Neural progenitor cell (in vitro differentiated cells): Measurements from ENCODE around the gene AMN.

ENCODE experiments used
- CTCF ChIP-seq: fragments of 200-600 bp; sonication (generic); IDR thresholded peaks from 2 replicates; pipeline ENCODE4 v1.5.1; 2017; ENCODE audit warnings: antibody characterized with exemption, mild to moderate bottlenecking
- EZH2 ChIP-seq: fragments of 200-600 bp; sonication (generic); IDR thresholded peaks from 2 replicates; pipeline ENCODE4 v1.6.1; 2017; ENCODE audit warnings: antibody characterized with exemption, mild to moderate bottlenecking, moderate library complexity

DNA sequence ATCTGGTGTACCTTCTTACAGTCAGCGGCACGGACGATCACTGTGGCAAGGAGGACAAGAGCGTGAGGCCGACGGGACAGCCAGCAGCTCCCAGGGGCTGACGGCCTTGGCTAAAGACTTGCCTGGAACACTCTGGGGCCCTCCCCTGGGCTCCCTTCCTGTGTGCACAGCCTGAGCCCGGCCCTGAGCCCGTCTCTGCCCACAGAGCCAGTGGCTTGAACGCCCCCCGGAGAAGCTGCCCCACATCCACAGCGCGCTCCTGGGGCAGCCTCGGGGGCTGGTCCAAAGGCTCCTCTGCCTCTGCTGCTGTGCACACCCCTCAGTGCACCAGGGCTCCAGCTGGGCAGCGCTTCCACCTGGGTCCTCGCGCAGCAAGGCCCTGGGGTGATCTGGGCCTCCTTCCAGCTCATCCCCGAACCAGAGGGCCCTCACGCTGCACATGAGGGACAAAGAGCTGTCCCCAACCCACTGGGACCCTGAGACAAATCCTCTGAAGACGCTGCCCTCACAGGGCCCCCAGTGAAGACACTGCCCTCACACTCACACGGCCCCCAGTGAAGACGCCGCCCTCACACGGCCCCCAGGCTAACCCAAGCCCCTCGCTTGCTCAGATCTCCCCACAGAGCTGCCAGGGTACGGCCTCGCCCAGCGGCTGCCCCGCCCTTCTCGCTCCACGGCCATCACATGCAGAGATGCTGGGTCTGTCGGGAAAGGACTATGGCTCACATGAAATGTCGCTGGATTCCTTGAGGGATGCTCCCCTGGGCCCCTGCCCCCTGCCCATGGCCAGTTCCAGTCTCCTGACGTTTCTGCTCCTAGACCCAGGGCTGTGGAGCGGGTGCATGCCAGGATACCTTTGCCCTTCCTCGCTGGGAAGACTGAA, 22.2 kb downstream of the AMN start:
- TF ChIP-seq CTCF, result no peak
- TF ChIP-seq EZH2, result no peak
